Measurements from ENCODE around the gene CFAP20DC.

GRCh38 chr3:59064276-59064675, 14.5 kb upstream of the CFAP20DC start:
- TF ChIP-seq CTCF (conservative IDR thresholded peaks at IDR 0.05; ENCODE audit: low read depth in 2 of 2) = peak; percentile 66
- TF ChIP-seq ZNF462 (CRISPR knock-in tag; IDR thresholded peaks at IDR 0.05) = no peak
- no peak for TF ChIP-seq REST (IDR thresholded peaks at IDR 0.05; ENCODE audit: unreplicated experiment)
- TF ChIP-seq POLR2AphosphoS5 (IDR thresholded peaks at IDR 0.05; ENCODE audit: low read depth) = no peak
- no peak for TF ChIP-seq EZH2phosphoT487 (IDR thresholded peaks at IDR 0.05; ENCODE audit: unreplicated experiment)
